EH (cell line): ENCODE measurements around the gene VAMP8.

ENCODE experiments used
- DNase-seq: peaks from one replicate; pipeline ENCODE4 v3.0.0-alpha.2; 2015; ENCODE audit warnings: low read depth

VAMP8 gene

GRCh38 chr2:85619617-85620016, 42.2 kb downstream of the VAMP8 start:
- no peak for DNase-seq

- no peak for DNase-seq
Measured at GRCh38 chr2:85621338-85621737, 44.0 kb downstream of the VAMP8 start.

- no peak for DNase-seq
Measured at GRCh38 chr2:85623991-85624390, 46.6 kb downstream of the VAMP8 start.

- DNase-seq = no peak
Measured at GRCh38 chr2:85628658-85629057, 51.3 kb downstream of the VAMP8 start.

- no peak for DNase-seq
Measured at GRCh38 chr2:85631316-85631715, 53.9 kb downstream of the VAMP8 start.
